Vagina (tissue), 2 donors: Measurements from ENCODE around the gene UHRF2.

ENCODE experiments used
- CTCF ChIP-seq, 3 experiments: fragments of 450-650 bp in 2 of 3; fragments of 200-600 bp in 1 of 3; sonication (generic) in 1 of 3; IDR thresholded peaks; one replicate each; pipeline ENCODE4 v1.5.1; 2017 to 2019; ENCODE audit warnings: antibody characterized with exemption in 3 of 3, mild to moderate bottlenecking in 2 of 3, moderate library complexity in 2 of 3
- POLR2A ChIP-seq, 2 donors: fragments of 450-650 bp; IDR thresholded peaks; one replicate each; pipeline ENCODE4 v1.6.1; 2017; ENCODE audit warnings: antibody characterized with exemption in 2 of 2, mild to moderate bottlenecking in 2 of 2, moderate library complexity in 2 of 2
- POLR2AphosphoS5 ChIP-seq, 2 donors: sonication (generic); formaldehyde crosslinking; IDR thresholded peaks; one replicate each; pipeline ENCODE4 v1.9.0; 2017; ENCODE audit warnings: antibody characterized with exemption in 2 of 2, mild to moderate bottlenecking in 2 of 2, low read depth in 1 of 2; ENCODE audit not compliant: insufficient read depth in 1 of 2

- no peak for TF ChIP-seq POLR2A (IDR thresholded peaks at IDR 0.05)
- no peak for TF ChIP-seq CTCF (IDR thresholded peaks at IDR 0.05)
- TF ChIP-seq POLR2AphosphoS5 (IDR thresholded peaks at IDR 0.05; ENCODE audit: insufficient read depth in 1 of 2, low read depth in 1 of 2) = no peak
Observed at GRCh38 chr9:6407778-6408177, 5.2 kb upstream of the UHRF2 start.
